ENCODE data around the gene HLA-B. TPM values are rescaled to one million over a fixed set of nuclear protein-coding genes. Genes with fewer than 3 reads are reported as not detected.

HLA-B gene
- total and polyA plus RNA-seq, 2 donors from 2014 or later, result 1,348 to 1,532 TPM

- DNase-seq (no peak), FAIRE-seq (no peak)
- Histone ChIP-seq H3K4me3 (ENCODE audit: low read length in 3 of 3) (no peak overlapping the region), H3K9me3 (ENCODE audit: control insufficient read depth in 2 of 3, insufficient read depth in 1 of 3, low read length in 3 of 3) (no peaks in the 10 kb centered on the region), H3K36me3 (ENCODE audit: control insufficient read depth in 2 of 3, insufficient read depth in 3 of 3, low read length in 3 of 3) (peaks cover 0 to 6% (median 0%) of the 10 kb centered on the region in 3 donors), H3K27me3 (ENCODE audit: control insufficient read depth, insufficient read depth, low read length) (peaks cover 3% of the 10 kb centered on the region), H3K9ac (ENCODE audit: low read length in 3 of 3) (no peak overlapping the region), H3K4me1 (ENCODE audit: control insufficient read depth in 2 of 3, insufficient read depth in 2 of 3, low read depth in 1 of 3, low read length in 3 of 3) (peaks cover 0 to 9% (median 0%) of the 10 kb centered on the region in 3 donors), H3K27ac (ENCODE audit: low read depth in 2 of 2, low read length in 2 of 2) (no peak overlapping the region)
- intact Hi-C loops (cut with DNase I), result no loop called here
- TF ChIP-seq, protein P1, sequence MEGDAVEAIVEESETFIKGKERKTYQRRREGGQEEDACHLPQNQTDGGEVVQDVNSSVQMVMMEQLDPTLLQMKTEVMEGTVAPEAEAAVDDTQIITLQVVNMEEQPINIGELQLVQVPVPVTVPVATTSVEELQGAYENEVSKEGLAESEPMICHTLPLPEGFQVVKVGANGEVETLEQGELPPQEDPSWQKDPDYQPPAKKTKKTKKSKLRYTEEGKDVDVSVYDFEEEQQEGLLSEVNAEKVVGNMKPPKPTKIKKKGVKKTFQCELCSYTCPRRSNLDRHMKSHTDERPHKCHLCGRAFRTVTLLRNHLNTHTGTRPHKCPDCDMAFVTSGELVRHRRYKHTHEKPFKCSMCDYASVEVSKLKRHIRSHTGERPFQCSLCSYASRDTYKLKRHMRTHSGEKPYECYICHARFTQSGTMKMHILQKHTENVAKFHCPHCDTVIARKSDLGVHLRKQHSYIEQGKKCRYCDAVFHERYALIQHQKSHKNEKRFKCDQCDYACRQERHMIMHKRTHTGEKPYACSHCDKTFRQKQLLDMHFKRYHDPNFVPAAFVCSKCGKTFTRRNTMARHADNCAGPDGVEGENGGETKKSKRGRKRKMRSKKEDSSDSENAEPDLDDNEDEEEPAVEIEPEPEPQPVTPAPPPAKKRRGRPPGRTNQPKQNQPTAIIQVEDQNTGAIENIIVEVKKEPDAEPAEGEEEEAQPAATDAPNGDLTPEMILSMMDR (IDR thresholded peaks at IDR 0.05; ENCODE audit: borderline replicate concordance, extremely low read depth, insufficient read depth), result no peak
These were observed 6.6 kb downstream of the HLA-B start for GRCh38 chr6:31350196-31351032.

DNA sequence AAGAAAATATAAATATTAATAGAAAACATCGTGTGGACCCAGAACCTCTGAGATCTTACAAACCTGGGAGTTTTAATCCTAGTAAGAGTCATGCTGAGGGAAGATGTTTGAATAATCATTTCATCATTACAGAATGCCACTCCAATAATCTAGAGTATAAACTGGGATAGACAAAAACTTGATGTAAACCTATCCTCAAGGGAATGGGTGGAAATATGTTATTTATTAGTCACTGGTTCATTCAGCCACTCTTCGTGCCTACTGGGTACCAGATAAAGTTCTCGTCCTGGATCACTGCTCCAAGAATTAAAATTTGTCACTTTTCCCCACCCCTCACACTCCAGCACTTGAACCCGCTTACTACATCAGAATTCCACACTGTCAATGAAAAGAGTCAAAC, 7.7 kb downstream of the HLA-B start:
- H3K4me1 ChIP-seq (ENCODE audit: control insufficient read depth in 2 of 3, insufficient read depth in 2 of 3, low read depth in 1 of 3, low read length in 3 of 3), result peaks cover 0 to 3% (median 0%) of the 10 kb centered on the region in 3 donors
- TF ChIP-seq, protein P1 (IDR thresholded peaks at IDR 0.05; ENCODE audit: borderline replicate concordance, extremely low read depth, insufficient read depth), result no peak
- H3K36me3 ChIP-seq (ENCODE audit: control insufficient read depth in 2 of 3, insufficient read depth in 3 of 3, low read length in 3 of 3), result peaks cover 0 to 2% (median 0%) of the 10 kb centered on the region in 3 donors
- no peak overlapping the region for H3K9ac ChIP-seq (ENCODE audit: low read length in 3 of 3)
- DNase-seq, result no peak
- intact Hi-C loops (cut with DNase I), result no loop called here
- no peak overlapping the region for H3K27ac ChIP-seq (ENCODE audit: low read depth in 2 of 2, low read length in 2 of 2)
- H3K27me3 ChIP-seq (ENCODE audit: control insufficient read depth, insufficient read depth, low read length), result peaks cover 3% of the 10 kb centered on the region
- no peaks in the 10 kb centered on the region for H3K9me3 ChIP-seq (ENCODE audit: control insufficient read depth in 2 of 3, insufficient read depth in 1 of 3, low read length in 3 of 3)
- FAIRE-seq, result no peak
- H3K4me3 ChIP-seq (ENCODE audit: low read length in 3 of 3), result no peak overlapping the region

DNA sequence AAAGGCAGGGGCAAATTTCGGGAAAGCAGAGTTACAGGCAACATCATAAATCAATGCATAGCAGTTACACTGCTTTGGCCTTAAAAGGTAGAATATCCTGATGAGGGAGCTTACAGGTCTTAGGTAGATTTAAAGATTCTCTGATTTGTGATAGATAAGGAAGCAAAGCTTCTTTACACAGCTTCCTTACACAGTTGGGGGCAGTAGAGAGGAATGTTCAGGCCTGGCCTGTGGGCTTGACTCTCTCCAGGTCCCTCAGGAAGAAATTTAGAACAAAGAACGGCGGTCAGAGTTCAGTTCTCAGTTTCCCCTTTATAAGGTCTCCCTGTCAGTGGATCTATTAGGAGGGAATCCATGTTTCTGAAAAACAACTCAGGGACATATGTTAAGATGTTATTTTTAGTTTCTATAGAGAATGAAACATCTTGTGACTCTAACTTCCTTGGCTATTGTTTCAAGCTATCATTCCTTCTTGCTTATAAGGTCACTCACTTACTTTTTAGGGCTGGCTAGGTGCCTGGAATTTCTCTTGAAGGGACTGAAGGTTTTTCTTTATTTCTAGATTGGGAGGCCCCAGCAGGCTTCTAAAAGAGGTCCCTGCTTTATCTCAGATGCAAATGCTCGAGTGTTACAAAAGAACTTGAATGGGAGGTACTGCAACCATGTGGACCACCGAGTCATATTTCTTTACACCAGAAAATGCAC, 11.8 kb downstream of the HLA-B start:
- Histone ChIP-seq H3K4me1 (ENCODE audit: control insufficient read depth in 2 of 3, insufficient read depth in 2 of 3, low read depth in 1 of 3, low read length in 3 of 3) (no peaks in the 10 kb centered on the region), H3K27ac (ENCODE audit: low read depth in 2 of 2, low read length in 2 of 2) (no peak overlapping the region), H3K4me3 (ENCODE audit: low read length in 3 of 3) (no peak overlapping the region), H3K27me3 (ENCODE audit: control insufficient read depth, insufficient read depth, low read length) (peaks cover 3% of the 10 kb centered on the region), H3K36me3 (ENCODE audit: control insufficient read depth in 2 of 3, insufficient read depth in 3 of 3, low read length in 3 of 3) (no peaks in the 10 kb centered on the region), H3K9me3 (ENCODE audit: control insufficient read depth in 2 of 3, insufficient read depth in 1 of 3, low read length in 3 of 3) (no peaks in the 10 kb centered on the region), H3K9ac (ENCODE audit: low read length in 3 of 3) (no peak overlapping the region)
- intact Hi-C loops (cut with DNase I), result no loop called here
- TF ChIP-seq, protein P1 (IDR thresholded peaks at IDR 0.05; ENCODE audit: borderline replicate concordance, extremely low read depth, insufficient read depth), result no peak
- FAIRE-seq (no peak), DNase-seq (no peak)

Measured in kidney (tissue), 14 donors.